HL-60 (cell line): ENCODE data around the gene PHF21A.

ENCODE experiments used
- CTCF ChIP-seq: IDR thresholded peaks from one replicate; pipeline ENCODE4 v1.5.1; 2011; ENCODE audit warnings: low read length, control low read depth, inconsistent platforms; ENCODE audit not compliant: insufficient read depth
- GABPA ChIP-seq: IDR thresholded peaks from 2 replicates; pipeline ENCODE4 v1.6.1; 2012; ENCODE audit warnings: low read depth
- POLR2AphosphoS5 ChIP-seq: IDR thresholded peaks from 2 replicates; pipeline ENCODE4 v1.6.1; 2012; ENCODE audit warnings: low read depth
- REST ChIP-seq: IDR thresholded peaks from 2 replicates; pipeline ENCODE4 v1.6.1; 2012; ENCODE audit warnings: low read depth; ENCODE audit not compliant: insufficient replicate concordance

GRCh38 chr11:46118702-46119351 is 2.4 kb downstream of the PHF21A start:
- TF ChIP-seq REST, result no peak
- no peak for TF ChIP-seq CTCF
- TF ChIP-seq POLR2AphosphoS5, result no peak
- no peak for TF ChIP-seq GABPA
